HepG2 (cell line): ENCODE measurements around the gene LOXL3. TPM values are rescaled to one million over a fixed set of nuclear protein-coding genes. Genes with fewer than 3 reads are reported as not detected.

Experiments
- ATF2 ChIP-seq: sonication (generic); formaldehyde crosslinking; IDR thresholded peaks from 2 replicates; pipeline ENCODE4 v1.4.0; 2020; ENCODE audit warnings: missing genetic modification reagents
- CEBPB ChIP-seq: IDR thresholded peaks from 2 replicates; pipeline ENCODE4 v1.6.1; 2011; ENCODE audit warnings: low read depth, low read length, improper control_type of control experiment, borderline replicate concordance
- DPF2 ChIP-seq: sonication (generic); formaldehyde crosslinking; IDR thresholded peaks from 2 replicates; pipeline ENCODE4 v1.4.0; 2020; ENCODE audit warnings: mild to moderate bottlenecking, low read depth, missing genetic modification reagents, borderline replicate concordance
- HDAC6 ChIP-seq: fragments of 200-600 bp; sonication (generic); IDR thresholded peaks from 2 replicates; pipeline ENCODE4 v1.7.0; 2017; ENCODE audit warnings: mild to moderate bottlenecking, antibody characterized with exemption, low read length, low read depth
- IKZF4 ChIP-seq: sonication (generic); formaldehyde crosslinking; IDR thresholded peaks from 2 replicates; pipeline ENCODE4 v1.5.1; 2020; ENCODE audit warnings: borderline replicate concordance, mild to moderate bottlenecking, low read depth, missing genetic modification reagents; ENCODE audit errors: not compliant biosample characterization
- MYNN ChIP-seq: sonication (generic); formaldehyde crosslinking; IDR thresholded peaks from 2 replicates; pipeline ENCODE4 v1.4.0; 2020; ENCODE audit warnings: mild to moderate bottlenecking, low read depth, missing genetic modification reagents
- PHB2 ChIP-seq: fragments of 450-650 bp; IDR thresholded peaks from 2 replicates; pipeline ENCODE4 v1.6.1; 2018; ENCODE audit not compliant: partially characterized antibody
- REPIN1 ChIP-seq: sonication (generic); formaldehyde crosslinking; IDR thresholded peaks from 2 replicates; pipeline ENCODE4 v1.8.0; 2022; ENCODE audit warnings: missing genetic modification reagents, low read depth, mild to moderate bottlenecking, borderline replicate concordance
- SMAD1 ChIP-seq: sonication (generic); formaldehyde crosslinking; IDR thresholded peaks from 2 replicates; pipeline ENCODE4 v1.4.0; 2020; ENCODE audit warnings: missing genetic modification reagents, low read depth, mild to moderate bottlenecking, borderline replicate concordance
- SOX5 ChIP-seq: IDR thresholded peaks from 2 replicates; pipeline ENCODE4 v1.6.1; 2016; ENCODE audit warnings: borderline replicate concordance
- TEAD2 ChIP-seq: sonication (generic); formaldehyde crosslinking; IDR thresholded peaks from 2 replicates; pipeline ENCODE4 v1.9.0; 2021; ENCODE audit warnings: missing genetic modification reagents
- ZNF17 ChIP-seq: sonication (generic); formaldehyde crosslinking; IDR thresholded peaks from 2 replicates; pipeline ENCODE4 v1.5.0; 2020; ENCODE audit warnings: mild to moderate bottlenecking, missing genetic modification reagents
- ZNF263 ChIP-seq: sonication (generic); formaldehyde crosslinking; IDR thresholded peaks from 2 replicates; pipeline ENCODE4 v1.4.0; 2020; ENCODE audit warnings: missing genetic modification reagents
- ZNF282 ChIP-seq: fragments of 450-650 bp; IDR thresholded peaks from 2 replicates; pipeline ENCODE4 v1.6.1; 2018; ENCODE audit not compliant: partially characterized antibody
- ZNF337 ChIP-seq: sonication (generic); formaldehyde crosslinking; IDR thresholded peaks from 2 replicates; pipeline ENCODE4 v1.5.1; 2020; ENCODE audit warnings: missing genetic modification reagents, low read depth, mild to moderate bottlenecking, borderline replicate concordance
- ZNF570 ChIP-seq: sonication (generic); formaldehyde crosslinking; IDR thresholded peaks from 2 replicates; pipeline ENCODE4 v1.4.0; 2020; ENCODE audit warnings: mild to moderate bottlenecking, missing genetic modification reagents, borderline replicate concordance
- ZNF614 ChIP-seq: IDR thresholded peaks from 2 replicates; pipeline ENCODE4 v1.6.1; 2018; ENCODE audit warnings: missing biosample characterization, missing genetic modification reagents, inconsistent platforms, borderline replicate concordance
- ZNF749 ChIP-seq: sonication (generic); formaldehyde crosslinking; IDR thresholded peaks from 2 replicates; pipeline ENCODE4 v1.8.0; 2022; ENCODE audit warnings: mild to moderate bottlenecking, missing genetic modification reagents, moderate library complexity, borderline replicate concordance
- ZNF879 ChIP-seq: sonication (generic); formaldehyde crosslinking; IDR thresholded peaks from 2 replicates; pipeline ENCODE4 v1.8.1; 2023; ENCODE audit warnings: missing genetic modification reagents
- polyA plus RNA-seq, 8 experiments: library from polyadenylated mRNA; depleted of rRNA in 3 of 8; stranded (reverse) in 7 of 8; unstranded in 1 of 8; fragments of >200 nt; fragmentation: Illumina TruSeq in 4 of 8; extraction: Trizol in 4 of 8; gene quantifications; 2 replicates each; pipeline versions ENCODE4 v1.2.1 to v1.2.3, GENCODE V29; 2011 to 2016; ENCODE audit warnings: low read depth in 4 of 8, missing spikeins in 1 of 8, mixed read lengths in 1 of 8; ENCODE audit not compliant: insufficient read depth in 1 of 8
- total RNA-seq, 5 experiments: library from RNA; depleted of rRNA; stranded (reverse); fragments of >200 nt; fragmentation: Illumina TruSeq; extraction: Trizol; gene quantifications; 2 replicates each; pipeline ENCODE4 v1.2.3, GENCODE V29; 2016; ENCODE audit warnings: low read depth in 1 of 5
- TF ChIP-seq, protein P1 (sequence below): IDR thresholded peaks from 2 replicates; pipeline ENCODE4 v1.6.1; 2016; ENCODE audit warnings: low read depth, control low read depth
- TF ChIP-seq, protein P2 (sequence below): sonication (generic); formaldehyde crosslinking; IDR thresholded peaks from 2 replicates; pipeline ENCODE4 v1.5.0; 2020; ENCODE audit warnings: mild to moderate bottlenecking, missing genetic modification reagents, borderline replicate concordance

LOXL3 gene
- total and polyA plus RNA-seq, 2 of the 13 experiments (the other 11 are each of a cell fraction or from before 2014, with no cell fraction given), result 0.55 to 6.5 TPM

DNA sequence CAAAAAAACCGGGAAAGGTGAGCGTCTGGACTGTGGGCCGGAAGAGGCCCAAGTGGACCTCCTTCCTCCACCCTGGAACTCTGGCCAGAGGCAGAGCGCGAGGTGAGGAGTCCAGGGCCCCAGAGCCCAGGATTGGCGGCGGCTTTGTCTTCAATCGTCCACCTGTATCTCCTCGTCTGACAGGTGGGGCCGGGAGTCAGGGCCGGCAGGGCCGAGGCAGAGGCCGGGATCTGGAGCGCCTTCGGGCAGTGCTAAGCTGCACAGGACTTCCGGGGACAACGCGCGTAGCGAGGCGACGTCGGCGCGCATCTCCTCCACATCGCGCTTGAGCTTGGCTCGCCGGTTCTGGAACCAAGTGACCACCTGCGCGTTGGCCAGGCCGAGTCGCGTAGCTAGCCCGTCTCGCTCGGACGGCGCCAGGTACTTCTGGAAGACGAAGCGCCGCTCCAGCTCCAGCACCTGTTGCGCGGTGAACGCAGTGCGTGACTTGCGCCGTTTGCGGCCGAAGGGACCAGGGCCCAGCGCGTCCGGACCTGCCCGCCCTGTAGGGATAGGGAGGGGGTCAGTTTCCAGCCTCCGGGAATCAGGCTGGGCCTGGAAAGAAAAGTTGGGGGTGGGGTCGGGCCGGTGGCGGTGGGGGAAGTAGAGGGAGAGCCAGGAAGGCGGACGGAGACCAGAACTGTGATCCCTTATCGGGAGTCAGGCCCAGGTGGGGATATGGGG, 55.8 kb downstream of the LOXL3 start (continued):
- TF ChIP-seq, protein P1, sequence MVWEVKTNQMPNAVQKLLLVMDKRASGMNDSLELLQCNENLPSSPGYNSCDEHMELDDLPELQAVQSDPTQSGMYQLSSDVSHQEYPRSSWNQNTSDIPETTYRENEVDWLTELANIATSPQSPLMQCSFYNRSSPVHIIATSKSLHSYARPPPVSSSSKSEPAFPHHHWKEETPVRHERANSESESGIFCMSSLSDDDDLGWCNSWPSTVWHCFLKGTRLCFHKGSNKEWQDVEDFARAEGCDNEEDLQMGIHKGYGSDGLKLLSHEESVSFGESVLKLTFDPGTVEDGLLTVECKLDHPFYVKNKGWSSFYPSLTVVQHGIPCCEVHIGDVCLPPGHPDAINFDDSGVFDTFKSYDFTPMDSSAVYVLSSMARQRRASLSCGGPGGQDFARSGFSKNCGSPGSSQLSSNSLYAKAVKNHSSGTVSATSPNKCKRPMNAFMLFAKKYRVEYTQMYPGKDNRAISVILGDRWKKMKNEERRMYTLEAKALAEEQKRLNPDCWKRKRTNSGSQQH (CRISPR knock-in tag), result no peak
- TF ChIP-seq ZNF337 (CRISPR knock-in tag) (no peak; the same call in 1 of the 2 replicates), ZNF749 (CRISPR knock-in tag) (peak; percentile 28; the same call in 1 of the 2 replicates), MYNN (no peak), IKZF4 (CRISPR knock-in tag) (no peak), ZNF263 (CRISPR knock-in tag) (peak; percentile 51), SMAD1 (CRISPR knock-in tag) (no peak), ZNF614 (0 out of 2 replicates have a peak, but pooled peaks have one; percentile 3), PHB2 (no peak), DPF2 (CRISPR knock-in tag) (peak; percentile 9; the same call in 1 of the 2 replicates), CEBPB (no peak), SOX5 (CRISPR knock-in tag) (no peak), ZNF282 (no peak), ZNF17 (CRISPR knock-in tag) (no peak), ZNF879 (CRISPR knock-in tag) (no peak), TEAD2 (CRISPR knock-in tag) (no peak), HDAC6 (no peak), ATF2 (CRISPR knock-in tag) (no peak), ZNF570 (no peak), REPIN1 (CRISPR knock-in tag) (peak; percentile 85)
- TF ChIP-seq, protein P2, sequence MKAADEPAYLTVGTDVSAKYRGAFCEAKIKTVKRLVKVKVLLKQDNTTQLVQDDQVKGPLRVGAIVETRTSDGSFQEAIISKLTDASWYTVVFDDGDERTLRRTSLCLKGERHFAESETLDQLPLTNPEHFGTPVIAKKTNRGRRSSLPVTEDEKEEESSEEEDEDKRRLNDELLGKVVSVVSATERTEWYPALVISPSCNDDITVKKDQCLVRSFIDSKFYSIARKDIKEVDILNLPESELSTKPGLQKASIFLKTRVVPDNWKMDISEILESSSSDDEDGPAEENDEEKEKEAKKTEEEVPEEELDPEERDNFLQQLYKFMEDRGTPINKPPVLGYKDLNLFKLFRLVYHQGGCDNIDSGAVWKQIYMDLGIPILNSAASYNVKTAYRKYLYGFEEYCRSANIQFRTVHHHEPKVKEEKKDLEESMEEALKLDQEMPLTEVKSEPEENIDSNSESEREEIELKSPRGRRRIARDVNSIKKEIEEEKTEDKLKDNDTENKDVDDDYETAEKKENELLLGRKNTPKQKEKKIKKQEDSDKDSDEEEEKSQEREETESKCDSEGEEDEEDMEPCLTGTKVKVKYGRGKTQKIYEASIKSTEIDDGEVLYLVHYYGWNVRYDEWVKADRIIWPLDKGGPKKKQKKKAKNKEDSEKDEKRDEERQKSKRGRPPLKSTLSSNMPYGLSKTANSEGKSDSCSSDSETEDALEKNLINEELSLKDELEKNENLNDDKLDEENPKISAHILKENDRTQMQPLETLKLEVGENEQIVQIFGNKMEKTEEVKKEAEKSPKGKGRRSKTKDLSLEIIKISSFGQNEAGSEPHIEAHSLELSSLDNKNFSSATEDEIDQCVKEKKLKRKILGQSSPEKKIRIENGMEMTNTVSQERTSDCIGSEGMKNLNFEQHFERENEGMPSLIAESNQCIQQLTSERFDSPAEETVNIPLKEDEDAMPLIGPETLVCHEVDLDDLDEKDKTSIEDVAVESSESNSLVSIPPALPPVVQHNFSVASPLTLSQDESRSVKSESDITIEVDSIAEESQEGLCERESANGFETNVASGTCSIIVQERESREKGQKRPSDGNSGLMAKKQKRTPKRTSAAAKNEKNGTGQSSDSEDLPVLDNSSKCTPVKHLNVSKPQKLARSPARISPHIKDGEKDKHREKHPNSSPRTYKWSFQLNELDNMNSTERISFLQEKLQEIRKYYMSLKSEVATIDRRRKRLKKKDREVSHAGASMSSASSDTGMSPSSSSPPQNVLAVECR, result peak; percentile 65
